T-cell (primary cell): Measurements from ENCODE around the gene PHF12. TPM values are rescaled to one million over a fixed set of nuclear protein-coding genes. Genes with fewer than 3 reads are reported as not detected.
"Not testable (repeated sequence)": the region's sequence is repeated elsewhere in the genome, so short reads cannot be mapped to it uniquely, and the experiment has no call there.

Source experiments
- ATAC-seq, 4 experiments: fragments of 200-7000 bp in 3 of 4; fragments of 150-1000 bp in 1 of 4; cut with Tn5 transposase; replicated peaks in 1 of 4; 1 replicate in 3 of 4; 2 replicates in 1 of 4; pipeline ENCODE4 v1.10.0; 2021; ENCODE audit warnings: moderate library complexity in 3 of 4, mild to moderate bottlenecking in 2 of 4, moderate number of reproducible peaks in 1 of 4
- CTCF ChIA-PET, 2 donors: fragments of 300-600 bp; sonication (Branson Sonifier 250); formaldehyde crosslinking; loops; one replicate each; lab custom pipeline; 2022; ENCODE audit warnings: antibody characterized with exemption in 2 of 2; lab: Charles Lee
- POLR2A ChIA-PET, 2 donors: fragments of 300-600 bp; sonication (Branson Sonifier 250); formaldehyde crosslinking; loops; one replicate each; lab custom pipeline; 2022; ENCODE audit warnings: antibody characterized with exemption in 2 of 2; lab: Charles Lee
- DNase-seq, 35 experiments: peaks; one replicate each; pipeline versions ENCODE4 v3.0.0 to v3.0.0-alpha.2; 2013 to 2023
- H3K27ac ChIP-seq: one replicate; pipeline ENCODE4 v1.5.1; 2013; ENCODE audit warnings: low read length
- H3K27me3 ChIP-seq, 2 experiments: replicated peaks in 1 of 2; 1 replicate in 1 of 2; 2 replicates in 1 of 2; pipeline versions ENCODE4 v1.6.1 to v1.7.0; 2013; ENCODE audit warnings: low read length in 1 of 2, mixed read lengths in 1 of 2; ENCODE audit not compliant: control insufficient read depth in 2 of 2, insufficient read depth in 2 of 2; ENCODE audit errors: extremely low read depth in 1 of 2
- H3K36me3 ChIP-seq, 2 donors: 1 replicate in 1 of 2; 2 replicates in 1 of 2; pipeline versions ENCODE4 v1.6.1 to v1.7.0; 2013; ENCODE audit warnings: low read length in 1 of 2; ENCODE audit not compliant: control insufficient read depth in 2 of 2, insufficient read depth in 1 of 2; ENCODE audit errors: extremely low read depth in 1 of 2
- H3K4me1 ChIP-seq, 2 experiments: 1 replicate in 1 of 2; 2 replicates in 1 of 2; pipeline versions ENCODE4 v1.6.1 to v1.7.0; 2013; ENCODE audit warnings: low read length in 2 of 2, mixed read lengths in 1 of 2; ENCODE audit not compliant: insufficient read depth in 2 of 2, control insufficient read depth in 1 of 2; ENCODE audit errors: extremely low read depth in 1 of 2
- H3K4me3 ChIP-seq, 2 donors: 1 replicate in 1 of 2; 2 replicates in 1 of 2; pipeline versions ENCODE4 v1.5.1 to v1.7.0; 2013; ENCODE audit warnings: mild to moderate bottlenecking in 2 of 2, low read length in 1 of 2, moderate library complexity in 1 of 2; ENCODE audit not compliant: control insufficient read depth in 1 of 2; ENCODE audit errors: extremely low read depth in 1 of 2
- H3K9me3 ChIP-seq: 2 replicates; pipeline ENCODE4 v1.7.0; 2013
- H3K27ac Mint-ChIP-seq, 2 donors: one replicate each; pipeline ENCODE4 v1.8.0; 2020 to 2021; ENCODE audit warnings: mild to moderate bottlenecking in 2 of 2, mixed read lengths in 2 of 2
- H3K27me3 Mint-ChIP-seq, 2 donors: one replicate each; pipeline ENCODE4 v1.8.0; 2021 to 2022; ENCODE audit warnings: mixed read lengths in 2 of 2
- H3K36me3 Mint-ChIP-seq: one replicate; pipeline ENCODE4 v1.8.0; 2021; ENCODE audit warnings: mixed read lengths
- H3K4me1 Mint-ChIP-seq, 3 donors: one replicate each; pipeline ENCODE4 v1.8.0; 2020 to 2022; ENCODE audit warnings: mixed read lengths in 3 of 3, mild to moderate bottlenecking in 1 of 3
- H3K4me3 Mint-ChIP-seq, 3 donors: one replicate each; pipeline ENCODE4 v1.8.0; 2020 to 2022; ENCODE audit warnings: mild to moderate bottlenecking in 3 of 3, mixed read lengths in 3 of 3, moderate library complexity in 3 of 3
- H3K9me3 Mint-ChIP-seq, 3 donors: one replicate each; pipeline ENCODE4 v1.8.0; 2020 to 2022; ENCODE audit warnings: mixed read lengths in 3 of 3
- WGBS: methylation state at CpG from one replicate; pipeline ENCODE4 v1.1.5; 2013; ENCODE audit warnings: missing lambda C conversion rate; ENCODE audit not compliant: insufficient coverage; 5-methylcytosine and 5-hydroxymethylcytosine counted together
- total RNA-seq, 35 experiments: library from RNA in 6 of 35; stranded (reverse) in 6 of 35; fragments of 120-200 nt in 1 of 35; gene quantifications; one replicate each; pipeline versions ENCODE4 v1.2.1 to v1.2.4 and lab custom pipeline; 2013 to 2026

Gene PHF12
- total RNA-seq, 5 donors from 2014 or later (not counting 1 experiment from before 2014, with no cell fraction given): 121 to 176 (median 123) TPM

- 21% methylated on average over 6 of the region's 16 CpGs for WGBS
- ATAC-seq: peak in 1 of 4 experiments; percentile 26
- peaks cover 18 to 62% of the 10 kb centered on the region in 2 experiments for H3K4me1 ChIP-seq
- DNase-seq: peak in 15 of 35 experiments; percentile 13 to 54 (median 22)
- H3K36me3 ChIP-seq: peaks cover 3 to 11% of the 10 kb centered on the region in 2 donors
- POLR2A ChIA-PET: interaction anchor here (0.6 to 0.9 kb wide), 4 partner anchors 58 to 272 kb away, joined by 3 to 7 read pairs (median 5); partner anchors contain the start of gene PHF12 (in 1 of the 2)
- H3K36me3 Mint-ChIP-seq, H3K9me3 Mint-ChIP-seq, H3K27me3 Mint-ChIP-seq, H3K27me3 ChIP-seq, H3K9me3 ChIP-seq: not testable (repeated sequence)
- peak overlapping the region; percentile 75 for H3K27ac ChIP-seq
- H3K4me1 Mint-ChIP-seq: peaks cover 67 to 73% (median 68%) of the 10 kb centered on the region in 3 donors
- peak overlapping the region; percentile 69 to 82 (median 78) for H3K4me3 Mint-ChIP-seq
- peak overlapping the region; percentile 99 for H3K27ac Mint-ChIP-seq
- CTCF ChIA-PET: interaction anchor here (0.6 to 1.6 kb wide), 12 partner anchors 9 to 167 kb away, joined by 3 to 8 read pairs (median 4); partner anchors contain the start of gene TLCD1 (in 1 of the 2)
- H3K4me3 ChIP-seq: peak overlapping the region; percentile 10 to 50
These were observed 57.8 kb downstream of the PHF12 start for GRCh38 chr17:28893248-28894183.

- Mint-ChIP-seq H3K27me3 (no peaks in the 10 kb centered on the region), H3K27ac (peak overlapping the region; percentile 91 to 99), H3K4me3 (peak overlapping the region in 1 of 3 donors; percentile 82), H3K4me1 (peaks cover 62 to 75% (median 63%) of the 10 kb centered on the region in 3 donors), H3K9me3 (no peaks in the 10 kb centered on the region), H3K36me3 (peaks cover 6% of the 10 kb centered on the region)
- H3K9me3 ChIP-seq: no peaks in the 10 kb centered on the region
- WGBS: no CpG with 5 or more reads among the region's 4 CpGs
- peaks cover 6 to 25% of the 10 kb centered on the region in 2 donors for H3K36me3 ChIP-seq
- POLR2A ChIA-PET: interaction anchor here (0.5 to 0.7 kb wide), 5 partner anchors 33 to 529 kb away, joined by 3 to 8 read pairs (median 3); no protein-coding TSS in a partner anchor
- DNase-seq (no peak), ATAC-seq (no peak)
- H3K4me3 ChIP-seq: no peak overlapping the region
- CTCF ChIA-PET: interaction anchor here in 1 of 2 donors (0.7 kb wide), 1 partner anchor 61 kb away, joined by 3 read pairs; no protein-coding TSS in a partner anchor
- H3K27me3 ChIP-seq: no peaks in the 10 kb centered on the region
- no peak overlapping the region for H3K27ac ChIP-seq
- peaks cover 17 to 58% of the 10 kb centered on the region in 2 experiments for H3K4me1 ChIP-seq
These were observed 59.3 kb downstream of the PHF12 start for GRCh38 chr17:28892024-28892423.

GRCh38 chr17:28891201-28891600 lies 60.1 kb downstream of the PHF12 start:
- Mint-ChIP-seq H3K4me3 (peak overlapping the region in 1 of 3 donors; percentile 82), H3K4me1 (peaks cover 55 to 69% (median 64%) of the 10 kb centered on the region in 3 donors), H3K9me3 (no peaks in the 10 kb centered on the region), H3K27me3 (no peaks in the 10 kb centered on the region), H3K27ac (peak overlapping the region; percentile 82 to 91), H3K36me3 (peaks cover 6% of the 10 kb centered on the region)
- ChIA-PET CTCF (interaction anchor here in 1 of 2 donors (0.7 kb wide), 1 partner anchor 10 kb away, joined by 10 read pairs; no protein-coding TSS in a partner anchor), POLR2A (no interaction called here)
- H3K4me3 ChIP-seq: no peak overlapping the region
- no peak overlapping the region for H3K27ac ChIP-seq
- H3K4me1 ChIP-seq: peaks cover 14 to 52% of the 10 kb centered on the region in 2 experiments
- no peaks in the 10 kb centered on the region for H3K9me3 ChIP-seq
- WGBS: 92% methylated on average over 1 of the region's 1 CpG
- no peak for ATAC-seq
- peaks cover 6 to 30% of the 10 kb centered on the region in 2 donors for H3K36me3 ChIP-seq
- no peak for DNase-seq
- H3K27me3 ChIP-seq: no peaks in the 10 kb centered on the region

GRCh38 chr17:28889996-28890395 lies 61.3 kb downstream of the PHF12 start:
- POLR2A ChIA-PET: interaction anchor here in 1 of 2 donors (0.7 kb wide), 1 partner anchor 444 kb away, joined by 4 read pairs; no protein-coding TSS in a partner anchor
- H3K9me3 Mint-ChIP-seq: no peaks in the 10 kb centered on the region

GRCh38 chr17:28888832-28889231 lies 62.5 kb downstream of the PHF12 start:
- Histone ChIP-seq H3K9me3 (no peaks in the 10 kb centered on the region), H3K4me1 (peaks cover 8 to 37% of the 10 kb centered on the region in 2 experiments), H3K27me3 (no peaks in the 10 kb centered on the region), H3K4me3 (no peak overlapping the region), H3K36me3 (peaks cover 6 to 54% of the 10 kb centered on the region in 2 donors), H3K27ac (no peak overlapping the region)
- Mint-ChIP-seq H3K27me3 (no peaks in the 10 kb centered on the region), H3K27ac (no peak overlapping the region), H3K36me3 (peaks cover 21% of the 10 kb centered on the region), H3K4me1 (peaks cover 46 to 60% (median 53%) of the 10 kb centered on the region in 3 donors), H3K9me3 (no peaks in the 10 kb centered on the region), H3K4me3 (no peak overlapping the region)
- ATAC-seq (no peak), DNase-seq (no peak)
- POLR2A ChIA-PET: no interaction called here
- CTCF ChIA-PET: no interaction called here
- 100% methylated on average over 3 of the region's 7 CpGs for WGBS

More at GRCh38 chr17:28889996-28890395, 61.3 kb downstream of the PHF12 start:
- Histone ChIP-seq H3K27me3 (no peaks in the 10 kb centered on the region), H3K36me3 (peaks cover 6 to 42% of the 10 kb centered on the region in 2 donors), H3K9me3 (no peaks in the 10 kb centered on the region), H3K27ac (no peak overlapping the region), H3K4me1 (peaks cover 8 to 48% of the 10 kb centered on the region in 2 experiments), H3K4me3 (no peak overlapping the region)
- Mint-ChIP-seq H3K4me1 (peaks cover 53 to 64% (median 54%) of the 10 kb centered on the region in 3 donors), H3K27ac (peak overlapping the region in 1 of 2 donors; percentile 46), H3K4me3 (no peak overlapping the region), H3K27me3 (no peaks in the 10 kb centered on the region), H3K36me3 (peaks cover 14% of the 10 kb centered on the region)
- ATAC-seq: no peak
- CTCF ChIA-PET: no interaction called here
- DNase-seq: no peak
- no CpG with 5 or more reads among the region's 5 CpGs for whole genome bisulfite sequencing
